ENCODE data around the gene AUP1. TPM values are rescaled to one million over a fixed set of nuclear protein-coding genes. Genes with fewer than 3 reads are reported as not detected.

AUP1 gene
- total and polyA plus RNA-seq, 9 of the 15 experiments (the other 6 are each of a cell fraction or from before 2014, with no cell fraction given): 70.7 to 245 (median 165) TPM

GRCh38 chr2:74548900-74549826, 19.7 kb upstream of the AUP1 start (continued):
- TF ChIP-seq, protein P1, sequence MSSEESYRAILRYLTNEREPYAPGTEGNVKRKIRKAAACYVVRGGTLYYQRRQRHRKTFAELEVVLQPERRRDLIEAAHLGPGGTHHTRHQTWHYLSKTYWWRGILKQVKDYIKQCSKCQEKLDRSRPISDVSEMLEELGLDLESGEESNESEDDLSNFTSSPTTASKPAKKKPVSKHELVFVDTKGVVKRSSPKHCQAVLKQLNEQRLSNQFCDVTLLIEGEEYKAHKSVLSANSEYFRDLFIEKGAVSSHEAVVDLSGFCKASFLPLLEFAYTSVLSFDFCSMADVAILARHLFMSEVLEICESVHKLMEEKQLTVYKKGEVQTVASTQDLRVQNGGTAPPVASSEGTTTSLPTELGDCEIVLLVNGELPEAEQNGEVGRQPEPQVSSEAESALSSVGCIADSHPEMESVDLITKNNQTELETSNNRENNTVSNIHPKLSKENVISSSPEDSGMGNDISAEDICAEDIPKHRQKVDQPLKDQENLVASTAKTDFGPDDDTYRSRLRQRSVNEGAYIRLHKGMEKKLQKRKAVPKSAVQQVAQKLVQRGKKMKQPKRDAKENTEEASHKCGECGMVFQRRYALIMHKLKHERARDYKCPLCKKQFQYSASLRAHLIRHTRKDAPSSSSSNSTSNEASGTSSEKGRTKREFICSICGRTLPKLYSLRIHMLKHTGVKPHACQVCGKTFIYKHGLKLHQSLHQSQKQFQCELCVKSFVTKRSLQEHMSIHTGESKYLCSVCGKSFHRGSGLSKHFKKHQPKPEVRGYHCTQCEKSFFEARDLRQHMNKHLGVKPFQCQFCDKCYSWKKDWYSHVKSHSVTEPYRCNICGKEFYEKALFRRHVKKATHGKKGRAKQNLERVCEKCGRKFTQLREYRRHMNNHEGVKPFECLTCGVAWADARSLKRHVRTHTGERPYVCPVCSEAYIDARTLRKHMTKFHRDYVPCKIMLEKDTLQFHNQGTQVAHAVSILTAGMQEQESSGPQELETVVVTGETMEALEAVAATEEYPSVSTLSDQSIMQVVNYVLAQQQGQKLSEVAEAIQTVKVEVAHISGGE (CRISPR knock-in tag; IDR thresholded peaks at IDR 0.05): no peak
- TF ChIP-seq REST (IDR thresholded peaks at IDR 0.05; ENCODE audit: borderline replicate concordance) (peak; percentile 23; the same call in 1 of the 2 replicates), REST (CRISPR knock-in tag; IDR thresholded peaks at IDR 0.05; ENCODE audit: low read depth) (no peak), PHTF2 (CRISPR knock-in tag; IDR thresholded peaks at IDR 0.05) (no peak), BRF2 (IDR thresholded peaks at IDR 0.05; ENCODE audit: borderline replicate concordance, insufficient read depth, insufficient read length) (no peak), EZH2 (IDR thresholded peaks at IDR 0.05; ENCODE audit: borderline replicate concordance, low read depth, low read length) (no peak), POLR2G (IDR thresholded peaks at IDR 0.05; ENCODE audit: low read depth, low read length) (peak; percentile 94), HEY1 (CRISPR knock-in tag; IDR thresholded peaks at IDR 0.05; ENCODE audit: borderline replicate concordance) (no peak), RB1 (IDR thresholded peaks at IDR 0.05; ENCODE audit: low read depth) (peak; percentile 86), SMAD3 (CRISPR knock-in tag; conservative IDR thresholded peaks at IDR 0.05) (no peak)
- TF ChIP-seq, protein P2, sequence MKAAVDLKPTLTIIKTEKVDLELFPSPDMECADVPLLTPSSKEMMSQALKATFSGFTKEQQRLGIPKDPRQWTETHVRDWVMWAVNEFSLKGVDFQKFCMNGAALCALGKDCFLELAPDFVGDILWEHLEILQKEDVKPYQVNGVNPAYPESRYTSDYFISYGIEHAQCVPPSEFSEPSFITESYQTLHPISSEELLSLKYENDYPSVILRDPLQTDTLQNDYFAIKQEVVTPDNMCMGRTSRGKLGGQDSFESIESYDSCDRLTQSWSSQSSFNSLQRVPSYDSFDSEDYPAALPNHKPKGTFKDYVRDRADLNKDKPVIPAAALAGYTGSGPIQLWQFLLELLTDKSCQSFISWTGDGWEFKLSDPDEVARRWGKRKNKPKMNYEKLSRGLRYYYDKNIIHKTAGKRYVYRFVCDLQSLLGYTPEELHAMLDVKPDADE (conservative IDR thresholded peaks at IDR 0.05; ENCODE audit: control insufficient read depth, low read depth, low read length): 0 out of 2 replicates have a peak, but pooled peaks have one; percentile 30

All from K562 (cell line).